T-helper 17 cell (primary cell): ENCODE measurements around the gene CDC45. TPM values are rescaled to one million over a fixed set of nuclear protein-coding genes. Genes with fewer than 3 reads are reported as not detected.
A peak's percentile ranks its signal among the peaks of the same experiment; 100 is the strongest.

Source experiments
- ATAC-seq: fragments of 150-1000 bp; cut with Tn5 transposase; 2 replicates; pipeline ENCODE4 v1.10.0; 2021; ENCODE audit warnings: mild to moderate bottlenecking, moderate library complexity
- DNase-seq, 3 donors: peaks; one replicate each; pipeline versions ENCODE4 v3.0.0 to v3.0.0-alpha.2; 2020 to 2021
- H3K9me3 ChIP-seq: one replicate; pipeline ENCODE4 v1.7.0; 2013; ENCODE audit warnings: low read length, mild to moderate bottlenecking; ENCODE audit not compliant: control insufficient read depth, poor library complexity, severe bottlenecking
- H3K27ac Mint-ChIP-seq: one replicate; pipeline ENCODE4 v1.8.0; 2022; ENCODE audit warnings: mild to moderate bottlenecking, moderate library complexity, mixed read lengths
- H3K27me3 Mint-ChIP-seq: one replicate; pipeline ENCODE4 v1.8.0; 2022; ENCODE audit warnings: mixed read lengths
- H3K36me3 Mint-ChIP-seq: one replicate; pipeline ENCODE4 v1.8.0; 2022; ENCODE audit warnings: low read depth, mixed read lengths
- H3K4me1 Mint-ChIP-seq: one replicate; pipeline ENCODE4 v1.8.0; 2022; ENCODE audit warnings: mild to moderate bottlenecking, mixed read lengths
- H3K4me3 Mint-ChIP-seq: one replicate; pipeline ENCODE4 v1.8.0; 2022; ENCODE audit warnings: mild to moderate bottlenecking, moderate library complexity, mixed read lengths
- total RNA-seq, 4 donors: library from RNA in 2 of 4; stranded (reverse) in 2 of 4; gene quantifications; one replicate each; pipeline ENCODE4 v1.2.3 and lab custom pipeline; 2022 to 2026

The CDC45 gene
- total RNA-seq, 2 donors from 2014 or later = 0.32 to 0.37 TPM

DNA sequence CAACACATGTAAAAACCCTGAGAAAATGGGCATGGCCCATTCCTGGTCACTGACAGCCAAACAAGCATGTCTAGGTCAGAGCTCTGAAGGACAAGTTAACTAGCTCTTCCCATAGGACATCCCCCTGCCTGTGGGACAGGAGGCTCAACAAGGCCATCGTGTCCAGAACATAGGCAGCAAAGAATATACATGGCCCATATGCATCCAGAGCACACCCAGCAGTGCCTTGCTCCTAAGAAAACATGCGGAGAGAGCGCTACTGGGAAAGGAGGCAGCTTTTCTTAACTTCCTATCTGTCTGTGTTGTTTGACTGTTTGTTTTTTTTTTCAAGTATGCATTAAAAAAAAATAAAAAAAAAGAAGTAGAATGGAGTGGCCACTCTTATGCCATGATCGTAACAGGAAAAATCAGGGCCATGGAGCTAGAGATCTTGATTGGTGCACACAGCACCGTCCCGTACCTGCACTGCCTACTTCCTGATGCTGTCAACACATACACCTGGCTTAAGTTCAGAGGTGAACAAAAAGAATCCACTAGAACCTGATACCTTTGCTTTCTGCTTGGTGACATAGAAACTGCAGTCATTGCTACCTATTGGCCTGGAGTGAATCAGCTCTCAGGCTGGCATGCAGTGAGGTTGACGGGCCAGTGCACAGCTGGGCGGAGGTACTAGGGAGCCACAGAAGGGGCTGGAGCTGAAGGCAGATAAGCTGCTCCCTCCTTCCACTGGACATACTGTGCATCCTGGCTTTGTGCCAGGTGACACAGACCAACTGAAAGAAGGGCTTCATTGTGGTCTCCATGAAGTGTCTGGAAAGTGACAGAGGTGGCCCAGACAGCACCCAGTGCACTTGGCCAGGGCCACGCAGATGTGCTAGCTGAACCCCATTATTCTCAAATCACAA is 12.6 kb upstream of the CDC45 start:
- Mint-ChIP-seq H3K36me3 (peaks cover 12% of the 10 kb centered on the region), H3K27ac (no peak overlapping the region), H3K4me1 (peaks cover 6% of the 10 kb centered on the region), H3K4me3 (no peak overlapping the region), H3K27me3 (no peaks in the 10 kb centered on the region)
- no peak for DNase-seq
- H3K9me3 ChIP-seq = no peaks in the 10 kb centered on the region
- no peak for ATAC-seq

DNA sequence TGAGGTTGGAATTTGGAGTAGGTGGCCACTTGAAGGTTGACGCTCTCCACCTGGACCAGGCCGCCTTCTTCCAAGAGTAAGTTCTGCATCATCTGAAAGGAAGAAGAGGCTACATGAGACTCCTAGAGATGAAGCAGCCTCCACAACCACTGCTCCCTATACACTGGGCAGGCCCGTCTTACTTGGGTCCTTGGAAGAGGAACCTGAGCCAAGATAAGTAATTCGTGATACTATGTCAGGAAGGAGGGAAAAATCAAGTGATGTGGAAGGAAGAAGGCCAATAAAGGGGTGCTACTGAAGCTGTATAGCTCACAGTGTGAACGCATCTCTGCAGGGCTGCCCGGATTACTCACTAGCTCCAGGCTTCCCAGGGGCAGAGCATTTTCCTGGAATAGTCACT is 11.8 kb upstream of the CDC45 start:
- Mint-ChIP-seq H3K36me3 (peaks cover 8% of the 10 kb centered on the region), H3K4me1 (peaks cover 6% of the 10 kb centered on the region), H3K27me3 (no peaks in the 10 kb centered on the region), H3K27ac (no peak overlapping the region), H3K4me3 (no peak overlapping the region)
- no peak for DNase-seq
- ATAC-seq = no peak
- no peaks in the 10 kb centered on the region for H3K9me3 ChIP-seq

DNA sequence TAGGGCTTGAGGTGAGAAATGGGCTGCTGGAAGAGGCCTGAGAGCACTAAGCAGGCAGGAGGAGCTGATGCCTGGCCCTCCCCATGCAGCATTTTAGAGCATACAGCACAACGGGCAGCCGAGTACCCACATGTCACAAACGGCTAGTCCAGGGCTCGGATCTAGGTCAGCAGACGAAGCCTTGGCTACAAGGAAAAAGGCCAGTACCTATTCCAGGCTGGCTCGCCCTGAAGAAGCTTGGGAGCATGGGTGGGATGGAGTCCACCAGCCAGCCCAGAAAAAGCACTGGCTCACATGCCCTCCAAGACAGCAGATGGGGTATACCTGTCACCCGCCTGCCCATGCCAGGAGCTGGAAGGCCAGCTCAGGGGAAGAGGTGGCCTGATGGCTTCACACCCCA is 10.3 kb upstream of the CDC45 start:
- peaks cover 6% of the 10 kb centered on the region for H3K36me3 Mint-ChIP-seq

DNA sequence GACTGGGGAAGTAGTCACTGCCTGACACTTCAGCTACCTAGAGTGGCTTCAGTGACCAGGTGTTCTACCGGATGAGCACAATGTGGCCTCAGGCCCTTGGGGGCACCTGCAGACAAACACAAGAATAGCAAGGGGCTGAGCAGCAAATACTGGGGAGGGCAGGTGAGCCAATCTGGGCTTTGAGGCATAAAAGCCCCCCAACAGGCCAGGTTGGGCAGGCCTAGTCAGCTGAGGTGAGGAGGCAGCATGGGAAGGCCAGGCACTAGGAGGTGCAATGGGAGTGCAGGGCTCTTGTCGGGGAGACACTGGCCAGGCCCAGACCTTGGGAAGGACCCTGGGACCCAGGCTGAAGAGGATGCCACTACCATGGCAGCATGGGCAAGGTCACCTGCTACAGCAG is 9.7 kb upstream of the CDC45 start:
- Mint-ChIP-seq H3K4me3 (no peak overlapping the region), H3K27me3 (no peaks in the 10 kb centered on the region), H3K36me3 (peaks cover 6% of the 10 kb centered on the region), H3K4me1 (peaks cover 7% of the 10 kb centered on the region), H3K27ac (no peak overlapping the region)
- ATAC-seq = no peak
- DNase-seq = no peak
- no peaks in the 10 kb centered on the region for H3K9me3 ChIP-seq

More for the DNA sequence above, 10.3 kb upstream of the CDC45 start:
- DNase-seq = no peak
- Mint-ChIP-seq H3K27ac (no peak overlapping the region), H3K4me3 (no peak overlapping the region), H3K27me3 (no peaks in the 10 kb centered on the region), H3K4me1 (peaks cover 7% of the 10 kb centered on the region)
- no peaks in the 10 kb centered on the region for H3K9me3 ChIP-seq
- no peak for ATAC-seq

DNA sequence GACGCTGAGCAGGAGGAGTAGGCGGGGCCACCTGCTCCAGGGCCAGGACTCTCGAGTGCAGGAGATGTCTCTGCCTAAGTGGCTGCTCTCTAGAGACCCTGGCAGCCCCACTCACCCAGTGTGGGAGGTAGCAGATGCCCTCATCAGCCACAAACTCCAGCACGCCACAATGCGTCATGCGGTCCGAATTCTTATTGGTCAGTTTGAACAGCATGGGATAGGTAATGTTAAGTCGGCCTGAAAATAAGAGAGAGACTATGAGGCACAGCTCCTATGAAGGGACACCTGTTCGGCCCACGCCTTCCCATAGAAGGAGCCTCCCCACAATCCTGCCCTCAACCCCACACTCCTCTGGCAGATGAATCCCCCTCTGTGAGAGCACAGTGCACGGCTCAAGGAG is 8.1 kb upstream of the CDC45 start:
- peaks cover 16% of the 10 kb centered on the region for H3K4me1 Mint-ChIP-seq
- no peak for DNase-seq
- H3K9me3 ChIP-seq = no peaks in the 10 kb centered on the region
- peaks cover 4% of the 10 kb centered on the region for H3K36me3 Mint-ChIP-seq
- no peaks in the 10 kb centered on the region for H3K27me3 Mint-ChIP-seq
- ATAC-seq = no peak
- no peak overlapping the region for H3K4me3 Mint-ChIP-seq
- H3K27ac Mint-ChIP-seq = no peak overlapping the region

DNA sequence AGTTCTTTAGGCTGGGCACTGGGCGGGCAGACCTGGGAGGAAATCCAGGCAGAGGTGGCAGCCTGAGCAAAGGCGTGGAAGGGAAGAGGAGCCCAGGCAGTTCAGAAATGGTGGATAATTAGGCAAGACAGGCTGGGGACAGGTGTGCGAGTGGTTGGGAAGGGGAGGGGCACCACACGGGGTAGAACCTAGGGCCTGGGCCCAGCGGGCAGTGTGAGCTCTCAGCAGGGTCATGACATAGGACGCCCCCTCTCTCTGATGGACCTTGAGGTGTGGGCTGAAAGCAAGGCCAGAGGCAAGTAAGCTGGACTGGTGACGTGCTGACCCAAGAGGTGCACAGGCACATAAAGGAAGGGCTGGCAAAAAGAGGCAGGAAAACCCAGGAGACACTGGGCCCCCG is 7.5 kb upstream of the CDC45 start:
- ATAC-seq (no peak), DNase-seq (no peak)
- H3K36me3 Mint-ChIP-seq = peaks cover 4% of the 10 kb centered on the region
- no peaks in the 10 kb centered on the region for H3K27me3 Mint-ChIP-seq
- peaks cover 18% of the 10 kb centered on the region for H3K4me1 Mint-ChIP-seq
- H3K27ac Mint-ChIP-seq = no peak overlapping the region
- no peaks in the 10 kb centered on the region for H3K9me3 ChIP-seq
- H3K4me3 Mint-ChIP-seq = no peak overlapping the region

DNA sequence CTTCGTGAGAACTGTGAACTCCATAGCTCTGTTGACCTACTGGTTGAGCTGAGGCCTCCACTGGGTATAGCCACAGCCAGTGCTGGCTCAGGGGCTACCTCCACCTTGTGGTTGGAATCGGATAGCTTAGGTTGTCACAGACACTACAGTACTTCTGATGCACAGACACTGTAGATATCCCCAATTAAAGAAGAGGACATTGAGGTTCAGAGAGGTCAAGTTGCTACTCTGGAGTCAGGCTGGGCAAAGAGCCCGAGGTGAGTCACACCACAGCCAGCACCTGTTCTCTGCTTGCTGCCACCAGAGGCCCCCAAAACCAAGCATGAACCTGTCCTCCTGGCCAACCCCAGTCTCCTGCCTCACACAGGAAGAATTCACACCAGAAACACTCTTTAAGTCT is 6.1 kb upstream of the CDC45 start:
- peaks cover 30% of the 10 kb centered on the region for H3K4me1 Mint-ChIP-seq
- no peak overlapping the region for H3K4me3 Mint-ChIP-seq
- peaks cover 4% of the 10 kb centered on the region for H3K36me3 Mint-ChIP-seq
- H3K9me3 ChIP-seq = no peaks in the 10 kb centered on the region
- no peak for DNase-seq
- no peak for ATAC-seq
- no peaks in the 10 kb centered on the region for H3K27me3 Mint-ChIP-seq
- H3K27ac Mint-ChIP-seq = no peak overlapping the region

DNA sequence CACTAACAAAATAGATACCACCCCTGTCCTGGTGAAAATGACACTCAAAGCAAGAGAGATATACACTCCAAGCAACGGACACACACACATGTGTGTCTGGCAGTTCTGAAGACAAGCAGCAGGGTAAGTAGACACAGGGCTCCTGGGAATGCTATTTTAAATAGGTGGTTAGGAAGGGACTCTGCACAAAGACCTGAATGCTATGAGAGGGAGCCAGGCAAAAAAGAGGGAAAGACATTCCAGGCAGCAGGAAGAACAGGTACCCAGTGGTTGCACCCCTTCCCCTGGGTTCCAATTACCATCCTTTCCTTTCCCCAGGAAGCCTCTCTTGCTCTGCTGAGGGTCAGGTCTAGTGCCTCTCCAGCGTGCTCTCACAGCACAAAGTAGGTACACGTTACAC is 3.7 kb upstream of the CDC45 start:
- DNase-seq (no peak), ATAC-seq (no peak)
- Mint-ChIP-seq H3K27ac (no peak overlapping the region), H3K4me3 (no peak overlapping the region), H3K27me3 (no peaks in the 10 kb centered on the region), H3K36me3 (no peaks in the 10 kb centered on the region), H3K4me1 (peaks cover 34% of the 10 kb centered on the region)
- H3K9me3 ChIP-seq = no peaks in the 10 kb centered on the region

DNA sequence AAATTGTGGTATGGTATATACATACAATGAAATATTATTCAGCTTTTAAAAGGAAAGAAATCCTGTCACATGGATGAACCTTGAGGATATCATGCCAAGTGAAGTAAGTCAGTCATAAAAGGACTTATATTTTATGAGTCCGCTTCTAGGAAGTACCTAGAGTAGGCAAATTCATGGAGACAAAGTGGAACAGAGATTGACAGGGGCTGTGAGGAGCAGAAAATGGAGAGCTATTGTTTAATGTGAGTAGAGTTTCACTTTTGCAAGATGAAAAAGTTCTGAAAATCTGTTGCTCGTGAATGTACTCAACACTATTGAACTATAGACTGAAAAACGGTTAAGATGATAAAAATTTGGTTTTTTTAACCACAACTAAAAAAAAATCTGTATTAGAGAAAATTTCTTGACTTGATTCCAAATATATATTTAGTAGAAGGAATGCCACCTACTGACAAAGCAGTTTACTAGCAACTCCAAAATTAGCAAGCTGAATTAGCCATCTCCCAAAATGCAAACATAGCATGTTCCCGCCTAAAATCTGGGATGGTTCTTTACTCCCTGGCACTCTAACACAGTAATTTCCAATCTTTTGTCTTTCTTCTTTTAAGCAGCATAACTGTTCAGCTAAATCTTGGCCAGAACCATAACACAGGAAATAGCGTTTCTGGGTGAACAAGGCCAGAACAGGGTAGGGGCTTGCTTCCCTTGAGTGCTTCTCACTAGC is 2.2 kb upstream of the CDC45 start:
- no peak for ATAC-seq
- H3K4me3 Mint-ChIP-seq = peak overlapping the region; percentile 98
- DNase-seq = no peak
- peaks cover 34% of the 10 kb centered on the region for H3K4me1 Mint-ChIP-seq
- H3K36me3 Mint-ChIP-seq = no peaks in the 10 kb centered on the region
- peak overlapping the region; percentile 98 for H3K27ac Mint-ChIP-seq
- no peaks in the 10 kb centered on the region for H3K27me3 Mint-ChIP-seq
- no peaks in the 10 kb centered on the region for H3K9me3 ChIP-seq

DNA sequence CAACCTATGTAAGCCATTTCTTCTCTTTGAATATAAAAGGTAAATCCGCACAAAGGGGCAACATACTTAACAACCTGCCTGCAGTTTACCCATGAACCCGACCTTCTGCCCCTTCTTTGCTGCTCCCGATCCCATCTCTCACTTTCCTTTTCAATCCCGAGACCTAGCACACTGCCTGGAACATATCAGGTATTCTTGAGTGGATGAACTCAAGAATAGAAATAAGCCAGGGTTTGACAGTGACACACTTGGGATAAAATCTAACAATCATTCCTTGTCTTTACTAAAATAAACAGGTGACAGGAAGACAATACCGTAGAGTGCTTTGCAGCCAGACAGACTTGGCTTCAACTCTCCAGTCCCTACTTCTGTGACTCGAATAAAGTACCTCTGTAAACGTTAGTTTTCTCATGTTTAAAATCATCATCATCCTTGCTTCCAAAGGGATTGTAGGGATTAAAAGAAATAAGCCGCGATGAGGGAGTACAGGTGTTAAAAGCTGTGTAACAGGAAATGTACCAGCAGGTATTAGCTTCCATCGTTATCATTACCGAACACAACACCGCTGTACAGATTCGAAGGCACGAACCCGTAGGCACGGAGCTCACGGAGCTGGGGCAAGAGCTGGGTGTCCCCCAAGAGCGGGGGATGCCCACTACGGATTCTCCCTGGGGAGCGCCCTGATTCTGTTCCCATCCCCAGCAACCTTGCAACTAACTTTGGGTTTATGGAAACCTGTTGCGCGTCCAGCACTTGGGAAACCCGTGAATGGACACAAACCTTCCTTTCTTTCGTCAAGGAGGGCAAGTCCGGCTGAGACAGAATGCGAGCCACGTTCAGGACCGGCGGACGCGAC is 1.4 kb upstream of the CDC45 start:
- DNase-seq = peak in 1 of 3 donors; percentile 12
- Mint-ChIP-seq H3K4me1 (peaks cover 34% of the 10 kb centered on the region), H3K27me3 (no peaks in the 10 kb centered on the region), H3K4me3 (peak overlapping the region; percentile 98), H3K27ac (peak overlapping the region; percentile 98), H3K36me3 (no peaks in the 10 kb centered on the region)
- no peak for ATAC-seq
- H3K9me3 ChIP-seq = no peaks in the 10 kb centered on the region

DNA sequence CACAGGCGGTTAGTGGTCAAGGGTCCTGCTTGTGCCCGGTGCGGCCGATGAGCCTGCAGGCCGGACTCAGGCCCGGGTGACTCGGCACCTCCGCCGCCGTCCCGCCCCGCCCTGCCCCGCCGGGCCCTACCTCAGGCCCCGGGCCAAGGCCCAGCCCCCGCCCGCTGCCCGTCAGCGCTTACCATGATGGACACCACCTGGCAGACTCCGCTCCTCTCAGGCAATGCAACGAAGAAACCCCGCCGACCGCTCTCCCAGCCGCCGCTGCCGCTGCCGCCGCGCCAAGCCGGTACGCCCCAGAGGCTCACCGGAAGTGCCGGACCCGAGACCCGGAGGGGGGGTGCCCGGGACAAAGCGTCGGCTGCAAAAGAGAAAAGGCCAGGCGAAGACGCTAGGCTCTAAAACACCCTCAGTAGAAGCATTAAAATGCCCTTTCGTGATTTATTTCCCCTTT is 792 bp upstream of the CDC45 start, which contains the start of gene UFD1:
Gene UFD1, minus strand, starts transcription at position 293 of the 454 bp plus-strand sequence. Its CDS starts 108 bp downstream, at position 185.
- Mint-ChIP-seq H3K27ac (peak within 1 kb of the TSS; percentile 98), H3K27me3 (no peaks in the 10 kb centered on the region), H3K4me1 (peaks cover 32% of the 10 kb centered on the region), H3K36me3 (no peaks in the 10 kb centered on the region), H3K4me3 (peak within 1 kb of the TSS; percentile 98)
- DNase-seq (peak; percentile 74), ATAC-seq (peak; percentile 64)
- H3K9me3 ChIP-seq = no peaks in the 10 kb centered on the region

DNA sequence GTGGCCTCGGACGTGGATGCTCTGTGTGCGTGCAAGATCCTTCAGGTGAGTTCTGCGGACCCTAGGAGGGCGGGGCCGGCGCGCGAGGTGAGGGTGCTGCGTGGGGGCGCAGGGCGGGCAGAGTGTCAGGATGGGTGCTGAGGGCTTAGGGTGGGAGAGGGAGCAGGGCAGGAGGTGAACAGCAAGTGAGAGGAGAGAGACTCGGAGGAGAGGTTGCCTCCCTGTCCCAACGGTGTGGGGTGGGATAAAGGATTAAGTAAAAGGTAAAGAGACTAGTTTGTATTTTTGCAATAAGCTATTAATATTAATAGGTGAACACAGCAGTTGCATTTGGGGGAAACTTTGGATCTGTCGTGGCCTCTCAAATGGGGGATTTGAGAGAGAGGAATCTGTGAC is 451 bp downstream of the CDC45 start:
- Mint-ChIP-seq H3K27ac (peak overlapping the region; percentile 98), H3K27me3 (no peaks in the 10 kb centered on the region), H3K4me1 (peaks cover 32% of the 10 kb centered on the region), H3K36me3 (no peaks in the 10 kb centered on the region), H3K4me3 (peak overlapping the region; percentile 98)
- H3K9me3 ChIP-seq = no peaks in the 10 kb centered on the region
- DNase-seq = no peak
- no peak for ATAC-seq

DNA sequence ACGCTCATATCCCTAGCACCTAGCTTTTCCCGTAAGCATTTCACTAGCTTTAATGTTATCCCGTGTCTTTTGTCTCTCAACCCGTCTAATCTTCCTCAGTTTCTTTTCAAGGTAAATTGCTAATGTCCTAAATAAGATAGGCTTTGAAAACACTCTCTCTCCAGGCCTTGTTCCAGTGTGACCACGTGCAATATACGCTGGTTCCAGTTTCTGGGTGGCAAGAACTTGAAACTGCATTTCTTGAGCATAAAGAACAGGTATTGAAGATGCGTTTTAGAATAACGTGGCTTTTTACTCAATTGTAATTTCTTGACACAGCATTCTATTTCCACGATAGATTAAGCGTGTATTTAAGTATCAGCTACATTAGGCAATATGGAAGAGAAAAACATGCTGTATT is 1.1 kb downstream of the CDC45 start:
- Mint-ChIP-seq H3K36me3 (no peaks in the 10 kb centered on the region), H3K27me3 (no peaks in the 10 kb centered on the region), H3K27ac (no peak overlapping the region), H3K4me1 (peaks cover 28% of the 10 kb centered on the region), H3K4me3 (peak overlapping the region; percentile 98)
- H3K9me3 ChIP-seq = no peaks in the 10 kb centered on the region
- ATAC-seq (no peak), DNase-seq (no peak)
